ENCODE results near the gene MPP3.
"Not testable (repeated sequence)": the region's sequence is repeated elsewhere in the genome, so short reads cannot be mapped to it uniquely, and the experiment has no call there.

MPP3 gene

DNA sequence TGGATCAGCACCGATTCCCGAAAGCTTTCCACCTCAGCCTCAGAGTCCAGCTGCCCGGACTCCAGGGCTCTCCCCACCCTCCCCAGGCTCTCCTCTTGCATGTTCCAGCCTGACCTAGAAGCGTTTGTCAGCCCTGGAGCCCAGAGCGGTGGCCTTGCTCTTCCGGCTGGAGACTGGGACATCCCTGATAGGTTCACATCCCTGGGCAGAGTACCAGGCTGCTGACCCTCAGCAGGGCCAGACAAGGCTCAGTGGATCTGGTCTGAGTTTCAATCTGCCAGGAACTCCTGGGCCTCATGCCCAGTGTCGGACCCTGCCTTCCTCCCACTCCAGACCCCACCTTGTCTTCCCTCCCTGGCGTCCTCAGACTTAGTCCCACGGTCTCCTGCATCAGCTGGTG lies 29.0 kb upstream of the MPP3 start:
- no peak for DNase-seq (ENCODE audit: low read depth)

DNA sequence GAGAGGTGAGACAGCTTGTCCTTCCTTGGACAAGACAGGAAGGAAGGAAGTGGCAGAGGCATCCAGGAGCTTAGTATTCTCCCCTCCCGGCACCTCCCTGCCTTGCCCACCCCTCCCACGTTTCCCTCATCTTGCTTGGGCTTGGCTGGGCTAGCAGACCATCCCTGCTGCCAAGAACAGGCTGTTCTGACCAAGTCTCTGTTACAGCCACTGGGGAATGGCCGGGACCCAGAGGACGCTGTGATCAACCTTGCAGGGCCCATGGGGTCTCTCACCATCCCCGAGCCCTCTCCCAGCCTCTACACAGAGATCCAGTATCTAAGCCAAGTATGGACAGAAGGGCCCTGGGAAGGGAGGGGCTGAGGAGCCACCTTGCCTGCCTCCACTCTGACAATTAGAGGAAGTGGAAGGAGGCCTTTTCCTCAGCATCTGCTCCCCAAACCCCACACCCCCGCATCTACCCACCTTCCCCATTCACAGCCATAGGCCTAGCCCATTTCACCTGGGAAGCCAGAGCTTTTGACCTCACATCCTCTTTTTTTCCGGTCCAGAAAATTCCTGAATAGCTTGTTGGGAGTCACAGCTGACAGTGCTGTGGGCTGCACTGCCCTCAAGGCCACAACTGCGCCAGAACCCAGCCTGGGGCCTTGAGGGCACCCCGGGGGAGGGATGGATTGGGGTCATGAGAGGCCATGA lies 28.1 kb upstream of the MPP3 start:
- no peak for DNase-seq (ENCODE audit: low read depth)

GRCh38 chr17:43860077-43860725 lies 27.3 kb upstream of the MPP3 start:
- no peak for DNase-seq (ENCODE audit: low read depth)

- DNase-seq (ENCODE audit: low read depth) = no peak
Measured at GRCh38 chr17:43857957-43858600, 25.1 kb upstream of the MPP3 start.

GRCh38 chr17:43857141-43857540 lies 24.2 kb upstream of the MPP3 start:
- DNase-seq (ENCODE audit: low read depth) = no peak

GRCh38 chr17:43856141-43856540 lies 23.2 kb upstream of the MPP3 start:
- DNase-seq (ENCODE audit: low read depth) = no peak

DNA sequence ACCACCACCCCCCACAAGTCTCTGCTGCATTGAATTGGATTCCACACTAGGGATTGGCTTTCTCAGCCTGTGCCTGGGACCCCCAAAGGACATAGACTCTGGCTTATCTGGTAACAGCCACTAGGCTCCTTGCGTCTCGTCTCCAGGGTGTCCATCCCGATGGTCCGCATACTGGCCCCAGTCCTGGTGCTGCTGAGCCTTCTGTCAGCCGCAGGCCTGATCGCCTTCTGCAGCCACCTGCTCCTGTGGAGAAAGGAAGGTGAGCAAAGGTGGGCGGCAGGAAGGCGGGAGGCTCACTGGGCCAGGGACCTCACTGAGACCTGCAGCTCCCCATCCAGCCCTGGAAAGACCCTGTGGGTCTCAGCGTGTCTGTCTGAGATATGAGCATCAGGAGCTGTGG lies 22.1 kb upstream of the MPP3 start:
- no peak for DNase-seq (ENCODE audit: low read depth)

- no peak for DNase-seq (ENCODE audit: low read depth)
Measured at GRCh38 chr17:43854498-43854897, 21.6 kb upstream of the MPP3 start.

- DNase-seq (ENCODE audit: low read depth) = no peak
Measured at GRCh38 chr17:43853546-43853945, 20.6 kb upstream of the MPP3 start.

- DNase-seq (ENCODE audit: low read depth) = no peak
Measured at GRCh38 chr17:43852571-43852970, 19.6 kb upstream of the MPP3 start.

DNA sequence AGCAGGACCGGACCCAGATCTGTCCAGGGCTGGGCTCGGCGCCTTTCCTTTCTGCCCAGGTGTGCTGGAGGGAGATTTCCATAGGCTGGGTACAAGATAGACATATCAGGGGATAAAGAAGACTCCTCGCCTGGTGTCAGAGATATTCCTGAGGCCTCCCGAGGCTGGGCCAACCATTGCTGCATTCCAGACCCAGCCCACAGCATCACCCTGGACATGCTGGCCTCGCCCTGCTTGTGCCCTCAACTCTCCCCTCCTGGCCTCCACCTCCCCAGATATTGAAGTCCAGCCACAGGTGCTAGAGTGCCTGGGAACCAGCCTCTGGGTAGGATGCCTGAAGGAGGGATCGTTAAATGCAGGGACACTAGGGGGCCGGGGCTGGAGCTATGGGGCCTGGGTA lies 16.2 kb upstream of the MPP3 start:
- no peak for DNase-seq (ENCODE audit: low read depth)

DNA sequence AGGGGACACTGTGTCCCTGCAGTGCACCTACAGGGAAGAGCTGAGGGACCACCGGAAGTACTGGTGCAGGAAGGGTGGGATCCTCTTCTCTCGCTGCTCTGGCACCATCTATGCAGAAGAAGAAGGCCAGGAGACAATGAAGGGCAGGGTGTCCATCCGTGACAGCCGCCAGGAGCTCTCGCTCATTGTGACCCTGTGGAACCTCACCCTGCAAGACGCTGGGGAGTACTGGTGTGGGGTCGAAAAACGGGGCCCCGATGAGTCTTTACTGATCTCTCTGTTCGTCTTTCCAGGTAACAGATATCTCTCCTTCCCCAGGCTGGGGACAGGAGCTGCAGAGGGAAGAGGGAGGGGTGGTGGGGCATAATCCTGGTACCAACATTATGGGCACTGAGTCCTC lies 15.7 kb upstream of the MPP3 start:
- no peak for DNase-seq (ENCODE audit: low read depth)

DNA sequence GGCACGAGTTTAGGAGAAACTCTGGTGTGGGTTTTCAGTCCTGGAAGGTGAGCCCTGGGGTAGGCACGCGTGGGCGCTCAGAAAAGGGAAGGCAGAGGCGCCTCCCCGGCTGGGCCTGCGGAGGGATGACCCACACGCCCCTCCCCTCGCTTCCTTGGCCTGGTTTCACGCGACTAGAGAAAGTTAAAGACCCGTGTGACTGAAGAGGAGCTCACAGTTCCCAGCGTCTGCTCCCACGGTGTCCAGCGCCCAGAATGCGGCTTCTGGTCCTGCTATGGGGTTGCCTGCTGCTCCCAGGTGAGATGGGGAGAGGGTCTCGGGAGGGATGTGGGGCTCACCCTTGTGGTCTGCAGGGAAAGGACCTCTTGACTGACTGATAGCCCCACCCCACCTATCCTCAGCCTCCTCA lies 14.0 kb upstream of the MPP3 start, which contains the start of gene CD300LG:
Gene CD300LG, plus strand, starts transcription at position 214 of the 409 bp plus-strand sequence. Its CDS starts 41 bp downstream, at position 255.
- no peak for DNase-seq (ENCODE audit: low read depth)

GRCh38 chr17:43846221-43846712 lies 13.3 kb upstream of the MPP3 start:
- DNase-seq (ENCODE audit: low read depth) = peak; percentile 70

DNA sequence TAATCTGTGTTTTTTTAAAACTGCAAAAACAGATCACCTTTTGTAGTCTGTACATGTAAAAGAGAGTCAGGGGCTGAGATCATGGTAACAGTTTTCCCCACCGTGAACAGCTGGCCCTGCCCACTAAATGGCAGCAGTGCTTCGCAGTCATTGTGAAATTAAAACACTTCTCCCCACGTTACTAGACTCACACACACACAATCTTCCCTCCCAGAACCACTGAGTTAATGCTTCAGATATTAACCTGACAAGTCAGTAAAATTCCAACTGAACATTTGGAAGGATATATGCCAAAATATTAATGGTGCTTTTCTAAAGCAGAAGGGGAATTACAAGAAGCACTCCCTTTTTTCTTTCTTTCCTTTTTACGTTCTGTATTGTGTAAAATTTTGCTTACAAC lies 12.8 kb upstream of the MPP3 start:
- DNase-seq (ENCODE audit: low read depth) = no peak

- DNase-seq (ENCODE audit: low read depth) = no peak
Measured at GRCh38 chr17:43844241-43844640, 11.3 kb upstream of the MPP3 start.

DNA sequence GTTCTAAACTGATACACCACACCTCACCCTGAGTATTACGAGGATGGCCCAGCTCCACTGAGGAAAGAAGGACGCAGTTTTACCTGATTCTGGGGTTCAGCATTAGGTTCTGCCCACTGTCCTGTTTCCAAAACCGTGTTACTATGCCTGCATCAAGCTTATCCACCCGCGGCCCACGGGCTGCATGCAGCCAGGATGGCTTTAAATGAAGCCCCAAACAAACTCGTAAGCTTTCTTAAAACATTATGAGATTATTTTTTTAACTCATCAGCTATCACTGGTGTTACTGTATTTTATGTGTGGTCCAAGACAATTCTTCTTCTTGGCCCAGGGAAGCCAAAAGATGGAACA lies 10.0 kb upstream of the MPP3 start:
- no peak for DNase-seq (ENCODE audit: low read depth)

- not testable (repeated sequence) for DNase-seq (ENCODE audit: low read depth)
Measured at GRCh38 chr17:43842091-43842974, 9.4 kb upstream of the MPP3 start.

DNA sequence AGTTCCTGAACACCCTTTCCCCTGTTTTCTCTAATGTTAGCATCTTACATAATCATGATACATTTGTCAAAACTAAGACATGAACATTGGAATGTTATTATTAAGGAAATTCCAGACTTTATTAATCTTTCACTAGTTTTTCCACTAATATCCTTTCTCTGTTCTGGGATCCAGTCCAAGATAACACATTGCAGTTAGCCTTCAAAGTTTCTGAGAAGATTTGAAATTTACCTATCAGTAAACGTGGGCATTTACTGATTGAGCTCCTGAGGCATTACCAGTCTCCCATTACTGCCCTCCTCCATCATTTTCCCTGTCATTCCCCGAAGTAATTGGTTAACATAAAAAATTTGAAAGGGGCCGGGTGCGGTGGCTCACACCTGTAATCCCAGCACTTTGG lies 8.3 kb upstream of the MPP3 start:
- no peak for DNase-seq (ENCODE audit: low read depth)

GRCh38 chr17:43840814-43841213 lies 7.9 kb upstream of the MPP3 start:
- no peak for DNase-seq (ENCODE audit: low read depth)

- DNase-seq (ENCODE audit: low read depth) = no peak
Measured at GRCh38 chr17:43839670-43840108, 6.7 kb upstream of the MPP3 start.

GRCh38 chr17:43834106-43834505 lies 1.2 kb upstream of the MPP3 start:
- DNase-seq (ENCODE audit: low read depth) = no peak

Measured in activated T-cell treated with anti-CD3 and anti-CD28 coated beads for 24 hours (primary cell).